Activated CD4-positive, alpha-beta T cell treated with anti-CD3 and anti-CD28 coated beads, Interleukin-2, amount 10 ng/mL, durations not matched to agents 24 days and 14 days (primary cell): ENCODE measurements around the gene HEMK1. TPM values are rescaled to one million over a fixed set of nuclear protein-coding genes. Genes with fewer than 3 reads are reported as not detected.

ENCODE experiments used
- DNase-seq: peaks from one replicate; pipeline ENCODE4 v3.0.0; 2022
- H3K27ac Mint-ChIP-seq: one replicate; pipeline ENCODE4 v1.8.0; 2022; ENCODE audit warnings: mild to moderate bottlenecking, mixed read lengths
- H3K27me3 Mint-ChIP-seq: one replicate; pipeline ENCODE4 v1.8.0; 2022; ENCODE audit warnings: mixed read lengths
- H3K36me3 Mint-ChIP-seq: one replicate; pipeline ENCODE4 v1.8.0; 2022; ENCODE audit warnings: low read depth, mild to moderate bottlenecking, mixed read lengths
- H3K4me1 Mint-ChIP-seq: one replicate; pipeline ENCODE4 v1.8.0; 2021; ENCODE audit warnings: mixed read lengths
- H3K4me3 Mint-ChIP-seq: one replicate; pipeline ENCODE4 v1.8.0; 2022; ENCODE audit warnings: mild to moderate bottlenecking, moderate library complexity, mixed read lengths
- H3K9me3 Mint-ChIP-seq: one replicate; pipeline ENCODE4 v1.8.0; 2021; ENCODE audit warnings: mixed read lengths
- intact Hi-C: fragments of 100-400 bp; cut with micrococcal nuclease; formaldehyde crosslinking; loops from one replicate; pipeline ENCODE4 v1.15.1; 2023
- total RNA-seq: library from RNA; stranded (reverse); gene quantifications from 2 replicates; pipeline ENCODE4 v1.2.3, GENCODE V29; 2022

Gene HEMK1
- total RNA-seq, 1 donor from 2014 or later = 66.0 TPM

DNA sequence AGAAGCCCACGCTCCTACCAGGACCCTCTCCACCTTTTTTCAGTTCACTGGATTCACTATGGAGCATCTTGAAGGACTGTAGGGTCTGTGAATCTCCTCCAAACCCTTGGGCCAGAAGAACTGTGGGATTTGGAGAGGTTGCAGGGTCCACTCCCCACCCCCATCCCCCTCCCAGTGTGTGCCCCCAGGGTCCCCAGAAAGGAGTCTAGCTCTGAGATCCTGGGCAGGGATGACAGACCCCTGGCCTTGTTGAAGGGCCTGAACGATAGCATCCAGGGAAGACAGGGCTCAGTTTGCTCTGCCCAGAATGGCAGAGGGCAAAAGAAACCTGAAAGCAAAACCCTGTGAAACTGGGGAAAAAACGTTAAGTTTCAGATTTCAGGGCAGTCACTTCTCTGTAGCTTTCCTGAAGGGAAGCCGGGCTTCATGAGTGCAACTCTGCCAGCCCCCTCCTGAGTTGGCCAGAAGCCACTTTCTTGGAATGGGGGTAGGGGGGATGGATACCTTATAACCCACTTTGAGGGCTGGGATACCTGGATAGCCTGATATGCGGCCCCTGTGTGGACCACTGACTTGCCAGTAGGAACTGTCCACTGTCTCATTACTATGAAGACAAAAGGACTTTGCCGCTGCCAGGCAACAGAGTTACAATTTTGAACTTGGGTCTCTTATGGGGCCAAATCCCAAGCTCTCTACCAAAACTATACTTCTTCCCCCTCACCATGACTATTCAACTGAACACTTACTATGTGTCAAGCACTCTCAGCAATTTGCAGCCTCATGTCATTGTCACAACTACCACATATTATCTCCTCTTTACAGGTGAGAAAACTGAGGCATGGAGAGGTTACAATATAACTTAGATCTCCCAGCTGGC, 43.9 kb downstream of the HEMK1 start:
- DNase-seq = peak; percentile 71
- H3K27me3 Mint-ChIP-seq = no peaks in the 10 kb centered on the region
- H3K9me3 Mint-ChIP-seq = no peaks in the 10 kb centered on the region
- peak overlapping the region; percentile 96 for H3K27ac Mint-ChIP-seq
- peaks cover 65% of the 10 kb centered on the region for H3K36me3 Mint-ChIP-seq
- H3K4me3 Mint-ChIP-seq = peak overlapping the region; percentile 93
- H3K4me1 Mint-ChIP-seq = peaks cover 36% of the 10 kb centered on the region
- intact Hi-C loops = loop anchor here (5.0 to 10.0 kb wide), 4 partner anchors 276 to 1442 kb away; partner anchors contain the start of genes DUSP7, GNAI2, HYAL3 and NAA80

DNA sequence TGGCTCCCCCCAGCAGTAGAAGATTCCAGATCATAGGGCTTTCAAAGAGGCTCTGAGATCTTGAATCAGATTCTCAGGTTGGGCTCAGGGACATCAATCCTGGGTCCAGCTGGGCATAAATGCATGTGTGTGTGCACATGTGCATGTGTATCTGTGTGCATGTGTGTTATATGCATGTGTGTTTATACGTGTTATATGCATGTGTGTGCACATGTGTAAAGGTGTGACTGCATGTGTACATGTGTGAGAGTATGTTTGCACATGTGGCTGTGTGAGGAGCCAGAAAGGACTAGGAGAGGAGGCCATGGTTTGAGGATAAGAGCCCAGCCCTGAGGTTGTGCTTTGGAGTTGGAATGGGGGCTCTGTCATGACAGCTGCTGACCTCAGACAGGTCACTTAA, 45.9 kb downstream of the HEMK1 start:
- Mint-ChIP-seq H3K4me3 (peak overlapping the region; percentile 91), H3K9me3 (no peaks in the 10 kb centered on the region), H3K4me1 (peaks cover 51% of the 10 kb centered on the region), H3K27ac (no peak overlapping the region), H3K27me3 (no peaks in the 10 kb centered on the region), H3K36me3 (peaks cover 59% of the 10 kb centered on the region)
- DNase-seq = no peak
- intact Hi-C loops = loop anchor here (2.0 to 10.0 kb wide), 3 partner anchors 72 to 1440 kb away; partner anchors contain the start of gene DUSP7

DNA sequence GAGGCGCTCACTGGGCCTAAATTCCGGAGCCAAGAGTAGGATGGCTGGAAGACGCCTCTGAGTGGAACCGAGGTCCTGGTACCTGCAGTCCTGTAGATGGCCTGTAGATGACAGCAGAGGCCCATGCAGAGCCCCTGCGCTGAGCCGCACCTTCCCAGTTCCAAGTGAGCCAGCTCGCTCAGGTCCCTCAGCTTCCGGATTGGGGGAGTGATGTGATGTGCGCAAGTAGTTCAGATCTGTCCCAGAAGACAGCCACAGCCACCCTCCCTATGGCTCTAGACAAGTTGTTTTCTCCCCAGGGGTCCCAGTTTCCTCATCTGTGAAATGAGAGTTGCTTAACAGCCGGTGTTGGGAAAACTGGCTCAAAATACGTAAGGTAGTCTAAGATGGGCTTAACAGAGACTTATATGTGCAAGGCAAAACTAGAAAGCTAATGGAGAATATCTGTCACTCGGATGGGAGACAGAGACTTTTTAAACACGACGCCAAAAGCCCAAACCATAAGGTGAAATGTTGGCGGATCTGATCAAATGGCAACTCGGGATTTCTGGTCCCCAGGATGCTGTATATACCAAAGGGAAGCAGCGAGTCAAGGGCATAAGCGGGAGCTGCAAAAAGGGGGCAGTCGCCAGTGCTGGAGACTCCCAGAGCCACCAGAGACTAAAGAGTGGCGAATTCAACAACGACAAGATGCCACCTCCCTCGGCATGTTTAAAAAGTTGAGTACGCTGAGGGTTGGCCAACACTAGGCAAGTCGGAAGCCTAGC, 46.9 kb downstream of the HEMK1 start:
- H3K4me1 Mint-ChIP-seq = peaks cover 61% of the 10 kb centered on the region
- H3K4me3 Mint-ChIP-seq = peak overlapping the region; percentile 91
- intact Hi-C loops = loop anchor here (1.0 to 10.0 kb wide), 7 partner anchors 8 to 1439 kb away; partner anchors contain the start of genes DOCK3 and DUSP7
- no peaks in the 10 kb centered on the region for H3K9me3 Mint-ChIP-seq
- H3K27me3 Mint-ChIP-seq = no peaks in the 10 kb centered on the region
- H3K27ac Mint-ChIP-seq = peak overlapping the region; percentile 89
- DNase-seq = peak; percentile 95
- H3K36me3 Mint-ChIP-seq = peaks cover 59% of the 10 kb centered on the region

DNA sequence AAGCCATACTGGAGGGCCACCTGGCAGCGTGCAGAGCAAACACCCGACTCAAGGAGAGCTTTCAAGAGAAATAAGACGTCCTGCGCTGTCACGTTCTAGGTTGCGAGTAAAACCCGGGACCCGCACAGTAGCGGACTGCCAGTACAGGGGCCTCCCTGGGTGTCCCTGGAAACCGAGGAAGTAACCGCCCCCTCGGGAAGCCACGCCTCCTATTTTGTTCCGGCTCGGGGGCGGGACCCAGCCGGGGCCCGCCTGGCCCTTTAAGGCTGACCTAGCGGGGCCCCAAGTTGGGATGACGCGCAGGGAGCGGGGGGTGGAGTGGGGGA, 47.4 kb downstream of the HEMK1 start:
- intact Hi-C loops = loop anchor here (1.0 to 10.0 kb wide), 8 partner anchors 8 to 1438 kb away; partner anchors contain the start of genes DOCK3, DUSP7 and MANF
- Mint-ChIP-seq H3K36me3 (peaks cover 57% of the 10 kb centered on the region), H3K9me3 (no peaks in the 10 kb centered on the region), H3K27me3 (no peaks in the 10 kb centered on the region), H3K27ac (peak overlapping the region; percentile 89), H3K4me1 (peaks cover 63% of the 10 kb centered on the region), H3K4me3 (peak overlapping the region; percentile 91)
- peak; percentile 99 for DNase-seq

DNA sequence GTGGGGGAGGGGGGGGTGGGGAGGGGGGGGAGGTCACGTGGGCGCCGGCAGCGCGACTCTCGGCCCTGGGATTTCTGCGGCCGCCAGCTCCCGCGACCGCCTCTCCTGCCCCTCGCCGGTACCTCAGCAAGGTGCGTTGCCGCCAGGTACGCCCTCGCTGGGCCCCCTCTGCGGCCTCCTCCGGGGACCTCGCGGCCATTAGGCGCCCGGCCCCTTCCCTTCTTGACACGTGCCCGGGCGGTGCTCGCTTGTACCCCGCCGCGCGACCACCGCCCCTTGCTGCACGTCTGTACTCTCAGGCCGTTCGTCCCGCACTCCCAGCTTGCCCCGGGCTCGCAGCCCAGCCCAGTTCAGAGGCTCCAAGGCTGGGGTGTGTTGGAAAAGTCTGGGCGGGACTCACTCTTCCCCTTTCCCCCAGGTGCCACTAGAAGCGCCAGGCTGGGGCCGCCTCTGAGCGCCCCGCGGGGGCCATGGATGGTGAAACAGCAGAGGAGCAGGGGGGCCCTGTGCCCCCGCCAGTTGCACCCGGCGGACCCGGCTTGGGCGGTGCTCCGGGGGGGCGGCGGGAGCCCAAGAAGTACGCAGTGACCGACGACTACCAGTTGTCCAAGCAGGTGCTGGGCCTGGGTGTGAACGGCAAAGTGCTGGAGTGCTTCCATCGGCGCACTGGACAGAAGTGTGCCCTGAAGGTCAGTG, 47.9 kb downstream of the HEMK1 start, which contains the start of gene MAPKAPK3:
TSS of gene MAPKAPK3 (plus strand) at position 56 of the 696 bp plus-strand sequence. CDS start at position 471, 415 bp downstream.
- DNase-seq = no peak
- H3K27ac Mint-ChIP-seq = peak within 1 kb of the TSS; percentile 91
- peaks cover 57% of the 10 kb centered on the region for H3K36me3 Mint-ChIP-seq
- no peaks in the 10 kb centered on the region for H3K9me3 Mint-ChIP-seq
- H3K4me1 Mint-ChIP-seq = peaks cover 66% of the 10 kb centered on the region
- H3K4me3 Mint-ChIP-seq = peak within 1 kb of the TSS; percentile 91
- no peaks in the 10 kb centered on the region for H3K27me3 Mint-ChIP-seq
- intact Hi-C loops = loop anchor here (1.0 to 10.0 kb wide), 5 partner anchors 16 to 1438 kb away; partner anchors contain the start of genes DOCK3, DUSP7 and MANF

DNA sequence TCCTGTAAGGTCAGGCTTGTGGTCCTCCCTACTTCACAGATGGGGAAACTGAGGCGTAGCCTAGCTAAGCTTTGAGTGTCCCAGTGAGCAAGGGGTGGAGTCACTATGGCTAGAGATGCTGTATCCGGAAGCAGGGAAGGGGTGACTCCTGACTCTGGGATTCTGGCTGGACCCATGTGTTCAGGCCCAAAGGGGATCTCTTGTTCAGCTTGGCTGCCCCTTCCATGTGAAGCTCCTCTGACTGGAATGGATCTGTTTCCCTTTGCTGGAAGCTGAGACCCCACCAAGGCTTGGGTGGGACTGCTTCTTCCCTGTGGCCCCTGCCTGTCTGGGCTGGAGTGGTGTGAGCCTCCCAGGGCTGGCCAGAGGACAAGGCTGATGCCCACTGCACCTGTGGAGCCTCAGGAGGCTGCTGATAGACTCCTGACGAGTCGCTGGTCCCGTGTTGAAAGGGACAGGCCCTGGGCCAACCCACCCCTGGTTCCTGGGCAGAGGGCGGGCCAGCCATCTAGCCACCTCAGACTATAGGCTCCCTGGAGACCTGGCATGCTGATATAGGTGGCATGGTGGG, 48.7 kb downstream of the HEMK1 start:
- peaks cover 55% of the 10 kb centered on the region for H3K36me3 Mint-ChIP-seq
- H3K4me3 Mint-ChIP-seq = peak overlapping the region; percentile 91
- no peaks in the 10 kb centered on the region for H3K27me3 Mint-ChIP-seq
- H3K27ac Mint-ChIP-seq = peak overlapping the region; percentile 91
- DNase-seq = peak; percentile 75
- peaks cover 70% of the 10 kb centered on the region for H3K4me1 Mint-ChIP-seq
- intact Hi-C loops = loop anchor here (1.0 to 10.0 kb wide), 5 partner anchors 15 to 1437 kb away; partner anchors contain the start of genes DOCK3, DUSP7 and MANF
- H3K9me3 Mint-ChIP-seq = no peaks in the 10 kb centered on the region

DNA sequence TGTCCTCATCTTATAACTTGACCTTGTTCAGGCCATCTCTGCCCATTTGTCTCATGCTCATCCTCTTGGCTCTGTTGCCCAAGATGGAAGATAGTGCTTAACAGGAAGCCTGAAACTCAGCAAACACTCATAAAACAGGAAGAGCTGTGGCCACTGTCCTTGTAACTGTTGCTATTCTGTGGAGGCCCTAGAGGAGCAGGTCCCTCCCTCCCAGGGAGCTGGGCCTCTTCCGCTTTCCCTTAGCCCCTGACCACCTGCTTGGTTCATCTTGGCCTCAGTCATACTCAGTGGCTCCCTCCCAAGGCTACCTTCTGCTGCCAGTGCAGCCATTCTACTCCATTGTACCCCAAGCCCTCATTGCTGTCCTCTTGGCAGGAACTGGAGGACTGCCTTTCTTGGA, 51.1 kb downstream of the HEMK1 start:
- H3K4me3 Mint-ChIP-seq = peak overlapping the region; percentile 91
- no peaks in the 10 kb centered on the region for H3K27me3 Mint-ChIP-seq
- peak; percentile 72 for DNase-seq
- no peaks in the 10 kb centered on the region for H3K9me3 Mint-ChIP-seq
- intact Hi-C loops = no loop called here
- H3K27ac Mint-ChIP-seq = peak overlapping the region; percentile 88
- H3K4me1 Mint-ChIP-seq = peaks cover 76% of the 10 kb centered on the region
- peaks cover 65% of the 10 kb centered on the region for H3K36me3 Mint-ChIP-seq

DNA sequence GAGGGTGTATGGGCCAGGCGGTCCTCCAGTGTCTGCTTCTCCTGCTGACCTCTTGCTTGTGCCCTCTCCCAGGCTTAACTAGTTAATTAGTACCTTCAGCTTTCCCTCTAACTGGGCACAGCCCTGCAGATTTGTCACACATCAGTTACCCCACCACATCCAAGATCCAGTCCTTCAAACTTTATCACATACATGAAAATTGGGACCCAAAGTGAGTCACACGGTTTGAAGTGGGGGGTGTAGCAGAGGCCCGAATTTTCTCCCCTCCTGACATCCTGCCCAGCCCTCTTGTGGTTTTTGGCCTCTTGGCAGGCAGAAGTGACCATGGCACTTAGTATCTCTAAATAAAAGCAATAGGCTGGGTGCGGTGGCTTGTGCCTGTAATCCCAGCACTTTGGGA, 51.5 kb downstream of the HEMK1 start:
- peak overlapping the region; percentile 88 for H3K27ac Mint-ChIP-seq
- H3K36me3 Mint-ChIP-seq = peaks cover 66% of the 10 kb centered on the region
- intact Hi-C loops = no loop called here
- peak overlapping the region; percentile 91 for H3K4me3 Mint-ChIP-seq
- H3K9me3 Mint-ChIP-seq = no peaks in the 10 kb centered on the region
- peaks cover 74% of the 10 kb centered on the region for H3K4me1 Mint-ChIP-seq
- DNase-seq = no peak
- no peaks in the 10 kb centered on the region for H3K27me3 Mint-ChIP-seq

DNA sequence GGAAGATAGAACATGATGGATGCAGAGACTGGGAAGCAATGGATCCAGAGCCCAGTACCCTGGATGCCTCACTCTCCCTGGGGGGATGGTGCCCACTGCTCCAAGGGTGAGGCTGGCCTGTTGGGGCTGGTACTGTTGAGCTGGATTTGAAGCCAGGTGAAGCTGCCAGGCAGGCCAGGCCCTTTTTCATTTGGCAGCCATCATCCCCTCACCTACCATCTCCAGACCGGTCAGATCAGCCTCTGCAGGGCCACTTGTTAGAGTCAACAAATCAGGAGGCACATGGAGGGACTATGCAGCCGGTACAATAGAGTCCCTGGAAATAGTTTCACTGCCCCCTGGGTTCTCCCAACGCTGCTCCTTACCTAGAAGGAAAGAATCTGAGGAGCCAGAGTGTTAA, 53.6 kb downstream of the HEMK1 start:
- intact Hi-C loops = no loop called here
- Mint-ChIP-seq H3K36me3 (peaks cover 74% of the 10 kb centered on the region), H3K27ac (peak overlapping the region; percentile 85), H3K9me3 (no peaks in the 10 kb centered on the region), H3K27me3 (no peaks in the 10 kb centered on the region), H3K4me1 (peaks cover 81% of the 10 kb centered on the region), H3K4me3 (peak overlapping the region; percentile 83)
- DNase-seq = no peak

DNA sequence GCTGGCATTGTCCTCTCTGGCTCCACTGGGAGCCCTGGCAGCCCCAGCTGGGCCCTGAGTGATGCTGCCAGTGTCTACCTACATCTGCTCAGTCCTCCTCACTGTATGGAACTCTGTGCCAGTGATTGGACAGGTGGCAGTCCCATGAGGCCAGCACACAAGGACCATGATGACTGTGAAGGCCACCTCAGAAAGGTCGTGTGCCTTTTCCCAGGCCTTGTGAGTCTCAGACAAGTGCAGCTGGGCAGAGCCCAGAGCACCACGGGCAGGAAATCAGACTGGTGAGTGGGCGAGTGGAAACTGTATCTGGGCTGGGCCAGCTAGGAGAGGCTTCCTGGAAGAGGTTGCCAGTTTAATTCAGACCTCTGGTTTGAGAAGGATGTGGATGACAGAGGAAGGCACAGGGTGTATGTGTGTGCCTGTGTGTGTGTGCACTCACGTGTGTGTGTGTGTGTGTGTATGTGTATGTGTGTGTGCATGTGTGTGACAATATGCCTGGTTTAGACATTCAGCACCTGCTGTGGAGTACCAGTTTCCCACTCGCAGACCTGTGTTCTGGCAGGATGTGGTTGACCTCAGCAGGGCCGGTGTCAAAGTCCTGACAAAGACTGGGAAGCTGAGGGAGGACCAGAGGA, 54.6 kb downstream of the HEMK1 start:
- DNase-seq = peak; percentile 82
- Mint-ChIP-seq H3K36me3 (peaks cover 69% of the 10 kb centered on the region), H3K9me3 (no peaks in the 10 kb centered on the region), H3K4me3 (peak overlapping the region; percentile 83), H3K27me3 (no peaks in the 10 kb centered on the region), H3K4me1 (peaks cover 87% of the 10 kb centered on the region), H3K27ac (peak overlapping the region; percentile 85)
- intact Hi-C loops = loop anchor here (1.0 kb wide), 3 partner anchors 8 to 31 kb away; no protein-coding TSS in a partner anchor

DNA sequence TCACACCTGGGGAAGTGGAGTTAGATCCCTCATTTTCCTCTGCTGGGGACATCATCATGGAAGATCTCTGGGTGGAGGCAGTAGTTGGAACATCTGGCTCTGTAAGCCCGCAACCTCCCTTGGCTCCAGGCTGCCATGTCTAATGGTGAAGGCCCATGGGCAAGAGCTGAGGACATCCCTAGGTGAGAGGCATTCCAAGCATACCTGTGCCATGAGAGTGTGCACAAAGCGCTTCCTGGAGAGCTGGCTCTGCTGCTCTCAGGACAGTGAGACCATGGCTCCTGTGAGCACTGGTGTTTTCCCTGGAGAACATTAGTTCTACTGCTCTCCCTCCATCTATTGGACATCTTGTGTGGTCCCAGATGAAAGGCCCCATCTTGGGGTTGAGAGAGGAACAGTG, 55.3 kb downstream of the HEMK1 start:
- H3K9me3 Mint-ChIP-seq = no peaks in the 10 kb centered on the region
- DNase-seq = no peak
- no peaks in the 10 kb centered on the region for H3K27me3 Mint-ChIP-seq
- intact Hi-C loops = loop anchor here (1.0 kb wide), 3 partner anchors 8 to 31 kb away; no protein-coding TSS in a partner anchor
- peak overlapping the region; percentile 85 for H3K27ac Mint-ChIP-seq
- peaks cover 85% of the 10 kb centered on the region for H3K4me1 Mint-ChIP-seq
- H3K4me3 Mint-ChIP-seq = peak overlapping the region; percentile 83
- H3K36me3 Mint-ChIP-seq = peaks cover 65% of the 10 kb centered on the region

DNA sequence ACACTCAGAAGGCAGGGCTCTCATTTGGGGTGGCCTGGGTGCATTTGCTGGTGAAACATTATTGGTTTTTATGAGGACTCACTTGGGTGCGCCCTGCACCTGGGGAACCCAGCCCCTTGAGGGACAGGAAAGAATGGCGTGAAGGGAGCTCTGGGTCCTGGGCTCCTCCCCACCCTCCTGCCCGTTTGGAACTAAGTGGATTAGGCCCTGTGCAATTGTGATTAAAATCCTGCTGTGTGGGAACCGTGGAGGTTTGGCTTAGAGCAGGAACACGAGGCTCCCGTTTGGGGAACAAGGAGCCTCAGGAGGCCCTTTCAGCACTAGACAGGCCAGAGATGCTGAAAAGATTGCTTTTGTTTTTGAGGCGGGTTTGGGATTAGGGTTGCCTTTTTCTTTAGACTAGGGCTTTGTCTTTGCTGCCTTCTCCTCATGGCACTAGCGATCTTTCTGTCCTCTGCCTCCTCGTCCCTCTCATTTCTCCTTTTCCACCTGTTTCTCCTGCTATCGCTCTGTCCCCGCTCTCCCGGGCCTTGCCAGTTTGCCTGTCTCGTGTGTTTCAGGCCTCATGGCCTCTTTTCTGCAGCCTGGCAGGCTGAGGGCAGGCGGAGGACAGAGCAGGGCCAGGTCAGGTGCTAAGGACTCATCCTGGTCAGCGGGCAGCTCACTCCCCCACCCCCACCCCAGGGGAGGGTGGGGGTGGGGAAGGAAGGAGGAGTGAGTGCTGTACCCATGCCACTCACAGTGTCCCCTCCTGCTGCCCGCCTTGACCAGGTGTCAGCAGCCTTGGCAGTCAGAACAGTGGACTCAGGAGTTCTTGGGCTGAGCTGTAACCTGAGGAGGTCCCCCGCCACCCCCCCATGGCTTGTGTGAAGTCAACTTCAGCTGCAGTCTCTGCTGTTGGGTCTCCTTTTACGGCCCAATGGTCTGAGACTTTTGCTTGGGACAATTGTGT, 56.2 kb downstream of the HEMK1 start:
- Mint-ChIP-seq H3K27me3 (no peaks in the 10 kb centered on the region), H3K9me3 (no peaks in the 10 kb centered on the region), H3K4me3 (peak overlapping the region; percentile 83), H3K36me3 (peaks cover 57% of the 10 kb centered on the region), H3K4me1 (peaks cover 85% of the 10 kb centered on the region), H3K27ac (peak overlapping the region; percentile 51)
- DNase-seq = no peak
- intact Hi-C loops = no loop called here
